Glutamatergic neuron (in vitro differentiated cells): ENCODE measurements around the gene MEAK7. TPM values are rescaled to one million over a fixed set of nuclear protein-coding genes. Genes with fewer than 3 reads are reported as not detected.

Experiments used
- DNase-seq: peaks from one replicate; pipeline ENCODE4 v3.0.0; 2022
- H3K27ac Mint-ChIP-seq: one replicate; pipeline ENCODE4 v1.8.0; 2020; ENCODE audit warnings: mild to moderate bottlenecking, mixed read lengths, inconsistent platforms; ENCODE audit not compliant: unreplicated experiment
- H3K27me3 Mint-ChIP-seq: one replicate; pipeline ENCODE4 v1.8.0; 2020; ENCODE audit warnings: mild to moderate bottlenecking, moderate library complexity, mixed read lengths, inconsistent platforms; ENCODE audit not compliant: unreplicated experiment
- H3K36me3 Mint-ChIP-seq: one replicate; pipeline ENCODE4 v1.8.0; 2020; ENCODE audit warnings: mild to moderate bottlenecking, mixed read lengths, inconsistent platforms; ENCODE audit not compliant: unreplicated experiment
- H3K4me1 Mint-ChIP-seq: one replicate; pipeline ENCODE4 v1.8.0; 2020; ENCODE audit warnings: mild to moderate bottlenecking, low read depth, mixed read lengths, inconsistent platforms; ENCODE audit not compliant: unreplicated experiment
- H3K4me3 Mint-ChIP-seq: one replicate; pipeline ENCODE4 v1.8.0; 2020; ENCODE audit warnings: mild to moderate bottlenecking, mixed read lengths, inconsistent platforms; ENCODE audit not compliant: unreplicated experiment
- H3K9me3 Mint-ChIP-seq: one replicate; pipeline ENCODE4 v1.8.0; 2020; ENCODE audit warnings: mild to moderate bottlenecking, moderate library complexity, mixed read lengths, inconsistent platforms; ENCODE audit not compliant: unreplicated experiment
- total RNA-seq: library from RNA; stranded (reverse); fragmentation: NEBNext Ultra II Directional; extraction: Animal tissue kit (Norgen Biotek cat#: 25700); gene quantifications from one replicate; pipeline ENCODE4 v1.2.1, GENCODE V29; 2021; ENCODE audit not compliant: unreplicated experiment
- TF ChIP-seq, protein P1 (sequence below): fragments of 200-600 bp; sonication (generic); IDR thresholded peaks from one replicate; pipeline ENCODE4 v1.5.0; 2021; ENCODE audit not compliant: partially characterized antibody, unreplicated experiment

Gene MEAK7
- total RNA-seq, 1 donor from 2014 or later = 44.8 TPM

DNA sequence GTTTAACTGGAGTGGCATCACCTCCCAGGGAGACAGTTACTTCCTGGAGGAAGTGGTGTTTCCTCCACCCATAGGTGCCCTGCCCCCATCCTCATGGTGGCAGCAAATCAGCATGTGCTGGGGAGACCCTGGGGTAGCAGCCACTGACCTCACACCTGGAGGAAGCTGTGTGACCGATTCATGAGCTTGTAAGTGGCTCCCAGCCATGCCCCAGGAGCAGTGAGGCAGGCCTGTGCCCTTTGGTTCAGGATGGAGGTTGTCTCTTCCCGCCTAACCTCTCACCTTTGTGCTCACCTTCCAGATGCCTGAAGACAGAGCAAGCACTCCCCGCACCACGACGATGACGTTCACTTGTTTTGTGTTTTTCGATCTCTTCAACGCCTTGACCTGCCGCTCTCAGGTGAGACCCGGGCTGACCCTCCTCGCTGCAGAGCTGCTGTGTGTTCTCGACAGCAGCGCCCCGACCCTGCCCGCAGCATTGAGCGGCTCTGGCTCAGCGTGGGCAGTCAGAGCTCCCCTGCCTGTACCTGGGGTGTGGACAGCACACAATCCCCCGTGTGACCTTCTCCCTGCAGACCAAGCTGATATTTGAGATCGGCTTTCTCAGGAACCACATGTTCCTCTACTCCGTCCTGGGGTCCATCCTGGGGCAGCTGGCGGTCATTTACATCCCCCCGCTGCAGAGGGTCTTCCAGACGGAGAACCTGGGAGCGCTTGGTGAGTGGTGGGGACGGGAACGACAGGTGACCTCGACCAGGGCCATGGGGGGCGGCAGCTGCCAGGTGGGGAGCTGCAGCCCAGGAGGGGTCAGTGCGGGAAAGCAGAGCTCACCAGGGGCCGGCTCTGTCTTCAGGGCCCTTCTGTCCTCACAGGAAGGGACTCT is 42.8 kb downstream of the MEAK7 start:
- TF ChIP-seq, protein P1, sequence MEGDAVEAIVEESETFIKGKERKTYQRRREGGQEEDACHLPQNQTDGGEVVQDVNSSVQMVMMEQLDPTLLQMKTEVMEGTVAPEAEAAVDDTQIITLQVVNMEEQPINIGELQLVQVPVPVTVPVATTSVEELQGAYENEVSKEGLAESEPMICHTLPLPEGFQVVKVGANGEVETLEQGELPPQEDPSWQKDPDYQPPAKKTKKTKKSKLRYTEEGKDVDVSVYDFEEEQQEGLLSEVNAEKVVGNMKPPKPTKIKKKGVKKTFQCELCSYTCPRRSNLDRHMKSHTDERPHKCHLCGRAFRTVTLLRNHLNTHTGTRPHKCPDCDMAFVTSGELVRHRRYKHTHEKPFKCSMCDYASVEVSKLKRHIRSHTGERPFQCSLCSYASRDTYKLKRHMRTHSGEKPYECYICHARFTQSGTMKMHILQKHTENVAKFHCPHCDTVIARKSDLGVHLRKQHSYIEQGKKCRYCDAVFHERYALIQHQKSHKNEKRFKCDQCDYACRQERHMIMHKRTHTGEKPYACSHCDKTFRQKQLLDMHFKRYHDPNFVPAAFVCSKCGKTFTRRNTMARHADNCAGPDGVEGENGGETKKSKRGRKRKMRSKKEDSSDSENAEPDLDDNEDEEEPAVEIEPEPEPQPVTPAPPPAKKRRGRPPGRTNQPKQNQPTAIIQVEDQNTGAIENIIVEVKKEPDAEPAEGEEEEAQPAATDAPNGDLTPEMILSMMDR = no peak
- DNase-seq = no peak
- Mint-ChIP-seq H3K27ac (no peak overlapping the region), H3K36me3 (peaks cover 31% of the 10 kb centered on the region), H3K27me3 (peaks cover 4% of the 10 kb centered on the region), H3K4me3 (no peak overlapping the region), H3K4me1 (peaks cover 16% of the 10 kb centered on the region), H3K9me3 (peaks cover 11% of the 10 kb centered on the region)

DNA sequence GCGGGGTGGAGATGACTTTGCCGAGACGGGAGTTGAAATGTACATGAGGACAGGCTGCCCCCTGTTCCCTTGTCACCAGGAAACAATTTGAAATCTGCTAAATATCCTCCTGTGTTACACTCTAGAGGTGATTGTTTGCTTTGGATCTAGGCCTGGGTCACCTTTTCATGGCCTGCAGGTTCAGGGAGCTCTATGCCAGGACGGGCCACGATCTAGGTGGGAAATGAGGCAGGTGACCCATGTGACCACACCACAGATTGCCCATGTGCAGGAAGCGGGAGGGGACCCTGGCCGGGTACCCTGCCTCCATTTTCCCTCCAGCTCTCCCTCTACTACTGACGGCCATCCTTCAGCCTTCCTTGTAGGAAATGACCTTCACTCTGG is 43.4 kb downstream of the MEAK7 start:
- Mint-ChIP-seq H3K27ac (no peak overlapping the region), H3K27me3 (peaks cover 3% of the 10 kb centered on the region), H3K9me3 (peaks cover 10% of the 10 kb centered on the region), H3K4me1 (peaks cover 16% of the 10 kb centered on the region), H3K36me3 (peaks cover 24% of the 10 kb centered on the region), H3K4me3 (no peak overlapping the region)
- DNase-seq = no peak
- TF ChIP-seq, protein P1 = no peak

DNA sequence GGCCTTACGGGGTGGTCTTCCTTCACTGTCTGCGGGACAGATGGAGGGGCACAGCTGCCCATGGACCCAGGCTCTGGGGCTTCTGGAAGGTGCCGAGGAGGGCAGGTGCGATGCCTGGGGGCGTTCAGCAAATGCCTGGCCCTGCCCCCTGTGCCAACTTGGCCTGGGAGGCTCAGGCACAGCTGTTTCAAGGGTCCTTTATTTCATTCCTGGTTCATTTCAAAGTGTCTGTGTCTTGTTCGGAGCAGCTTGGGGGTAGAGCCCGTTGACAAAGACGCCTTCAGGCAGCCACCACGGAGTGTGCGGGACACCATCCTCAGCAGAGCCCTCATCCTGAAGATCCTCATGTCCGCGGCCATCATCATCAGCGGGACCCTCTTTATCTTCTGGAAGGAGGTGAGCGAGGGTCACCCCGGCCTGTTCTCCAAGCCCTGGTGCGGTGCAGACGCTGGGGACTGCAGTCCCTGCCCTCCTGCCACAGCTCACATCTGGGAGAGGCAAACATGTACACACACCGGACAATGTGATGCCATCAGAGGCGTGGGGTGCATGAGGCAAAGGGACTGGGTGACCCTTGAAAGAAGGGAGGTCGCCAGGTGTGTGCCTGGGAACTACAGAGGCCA is 43.9 kb downstream of the MEAK7 start:
- Mint-ChIP-seq H3K9me3 (peaks cover 10% of the 10 kb centered on the region), H3K4me3 (no peak overlapping the region), H3K36me3 (peaks cover 19% of the 10 kb centered on the region), H3K4me1 (peaks cover 16% of the 10 kb centered on the region), H3K27me3 (peaks cover 3% of the 10 kb centered on the region), H3K27ac (peak overlapping the region; percentile 52)
- DNase-seq = no peak
- TF ChIP-seq, protein P1 = no peak

DNA sequence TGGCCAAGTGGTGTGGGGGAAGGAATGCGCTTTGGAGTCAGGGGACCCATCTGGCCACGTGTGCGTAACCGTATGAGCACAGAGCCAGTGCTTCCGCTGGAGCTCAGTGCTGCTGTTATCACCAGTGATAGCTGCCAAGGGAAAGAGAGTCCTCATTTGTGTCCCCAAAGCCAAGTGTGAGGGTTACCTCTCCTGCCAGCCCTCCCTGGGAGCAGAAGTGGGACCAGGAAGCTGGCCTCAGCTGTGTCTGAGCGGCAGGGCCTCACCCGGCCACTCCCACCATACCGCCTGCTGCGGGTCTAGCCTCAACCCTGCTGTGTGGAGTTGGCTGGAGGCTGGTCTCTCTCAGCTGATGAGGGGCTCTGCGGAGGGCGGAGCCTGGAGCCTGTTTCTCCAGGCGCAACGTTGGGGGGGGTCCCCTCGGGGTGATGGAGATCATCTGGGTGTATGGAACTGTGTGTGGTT is 44.5 kb downstream of the MEAK7 start:
- Mint-ChIP-seq H3K9me3 (peaks cover 12% of the 10 kb centered on the region), H3K27me3 (peaks cover 3% of the 10 kb centered on the region), H3K27ac (peak overlapping the region; percentile 52), H3K4me3 (no peak overlapping the region), H3K4me1 (peaks cover 16% of the 10 kb centered on the region), H3K36me3 (peaks cover 18% of the 10 kb centered on the region)
- TF ChIP-seq, protein P1 = no peak
- DNase-seq = peak; percentile 47

DNA sequence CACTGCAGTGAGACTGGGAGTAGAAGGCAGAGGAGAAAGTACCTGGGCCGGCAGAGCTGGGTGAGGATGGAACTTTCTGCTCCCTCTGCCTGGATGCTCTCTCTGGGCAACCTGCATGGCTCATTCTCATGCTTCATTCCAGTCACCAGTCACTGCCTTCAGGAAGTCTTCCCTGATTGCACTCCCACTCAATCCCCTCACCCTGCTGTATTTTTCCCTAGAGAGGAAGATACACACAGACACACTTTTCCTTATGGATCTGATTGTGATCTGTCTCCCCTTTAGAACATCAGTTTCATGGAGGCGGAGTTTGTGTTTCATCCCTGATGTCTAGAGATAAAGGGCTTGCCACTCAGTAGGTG is 44.9 kb downstream of the MEAK7 start:
- Mint-ChIP-seq H3K9me3 (peaks cover 12% of the 10 kb centered on the region), H3K27me3 (peaks cover 3% of the 10 kb centered on the region), H3K36me3 (peaks cover 13% of the 10 kb centered on the region), H3K27ac (peak overlapping the region; percentile 38), H3K4me3 (no peak overlapping the region), H3K4me1 (peaks cover 16% of the 10 kb centered on the region)
- DNase-seq = no peak
- TF ChIP-seq, protein P1 = no peak
